Activated T-cell treated with anti-CD3 and anti-CD28 coated beads for 24 hours (primary cell): ENCODE measurements around the gene ZNF408.
"Not testable (repeated sequence)": the region's sequence is repeated elsewhere in the genome, so short reads cannot be mapped to it uniquely, and the experiment has no call there.

Experiments used
- DNase-seq: peaks from one replicate; pipeline ENCODE4 v3.0.0-alpha.2; 2020; ENCODE audit warnings: low read depth

The ZNF408 gene

GRCh38 chr11:46700241-46701077 is at the start of gene ZNF408, which contains the start of gene ARHGAP1:
ZNF408 (plus strand) TSS chr11:46701031; CDS start chr11:46701048, 17 bp downstream.
ARHGAP1 (minus strand) TSS chr11:46700619; CDS start chr11:46696107, 4,512 bp downstream.
- DNase-seq = peak; percentile 99

GRCh38 chr11:46655631-46656030 is 45.2 kb upstream of the ZNF408 start:
- no peak for DNase-seq

- no peak for DNase-seq
These were observed 43.6 kb upstream of the ZNF408 start for GRCh38 chr11:46657186-46657585.

GRCh38 chr11:46658259-46658658 is 42.6 kb upstream of the ZNF408 start:
- no peak for DNase-seq

GRCh38 chr11:46659908-46660307 is 40.9 kb upstream of the ZNF408 start:
- no peak for DNase-seq

GRCh38 chr11:46661836-46662235 is 39.0 kb upstream of the ZNF408 start:
- DNase-seq = no peak

GRCh38 chr11:46662366-46662765 is 38.5 kb upstream of the ZNF408 start:
- no peak for DNase-seq

GRCh38 chr11:46663277-46663940 is 37.4 kb upstream of the ZNF408 start:
- DNase-seq = no peak

- no peak for DNase-seq
These were observed 36.2 kb upstream of the ZNF408 start for GRCh38 chr11:46664612-46665011.

GRCh38 chr11:46665356-46665755 is 35.5 kb upstream of the ZNF408 start:
- no peak for DNase-seq

- DNase-seq = no peak
These were observed 34.3 kb upstream of the ZNF408 start for GRCh38 chr11:46666516-46666915.

- DNase-seq = no peak
These were observed 33.8 kb upstream of the ZNF408 start for GRCh38 chr11:46667043-46667481.

GRCh38 chr11:46668480-46669085 is 32.2 kb upstream of the ZNF408 start:
- no peak for DNase-seq

- no peak for DNase-seq
These were observed 31.1 kb upstream of the ZNF408 start for GRCh38 chr11:46669711-46670139.

GRCh38 chr11:46670521-46670920 is 30.3 kb upstream of the ZNF408 start:
- DNase-seq = not testable (repeated sequence)

- DNase-seq = no peak
These were observed 28.9 kb upstream of the ZNF408 start for GRCh38 chr11:46671958-46672315.

- no peak for DNase-seq
These were observed 28.4 kb upstream of the ZNF408 start for GRCh38 chr11:46672381-46672839.

- DNase-seq = no peak
These were observed 26.9 kb upstream of the ZNF408 start for GRCh38 chr11:46673713-46674462.

- no peak for DNase-seq
These were observed 26.2 kb upstream of the ZNF408 start for GRCh38 chr11:46674463-46675287.

- no peak for DNase-seq
These were observed 25.5 kb upstream of the ZNF408 start for GRCh38 chr11:46675288-46675851.

- no peak for DNase-seq
These were observed 24.9 kb upstream of the ZNF408 start for GRCh38 chr11:46675949-46676348.
